Fibroblast of lung (primary cell): ENCODE measurements around the gene SMNDC1.

Experiments
- CTCF ChIP-seq, 2 donors: IDR thresholded peaks in 1 of 2; conservative IDR thresholded peaks in 1 of 2; 1 replicate in 1 of 2; 2 replicates in 1 of 2; pipeline ENCODE4 v1.5.1; 2011 to 2012; ENCODE audit warnings: low read length in 2 of 2, control low read depth in 1 of 2, inconsistent platforms in 1 of 2, low read depth in 1 of 2, mild to moderate bottlenecking in 1 of 2
- EZH2 ChIP-seq: IDR thresholded peaks from 2 replicates; pipeline ENCODE4 v1.5.1; 2012; ENCODE audit warnings: low read length, control low read depth, mild to moderate bottlenecking; ENCODE audit errors: missing control alignments

DNA sequence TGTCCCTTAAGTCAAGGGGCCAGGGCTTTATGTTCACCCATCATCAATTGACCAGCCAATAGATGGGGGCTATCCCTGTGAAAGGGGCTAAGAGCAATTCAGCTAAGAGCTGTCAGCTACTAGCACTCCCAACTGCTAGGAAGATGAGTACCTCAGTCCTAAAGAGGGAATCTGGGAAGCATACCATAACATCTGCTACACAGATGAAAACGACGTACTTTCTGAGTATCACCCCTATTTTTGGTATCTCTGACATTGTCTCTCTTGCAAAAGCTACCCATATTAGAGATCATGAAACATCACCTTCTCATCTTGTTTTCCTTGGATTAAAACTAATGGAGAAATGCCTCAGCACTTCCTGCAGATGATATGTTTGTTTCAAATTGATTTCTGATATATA lies 7.5 kb upstream of the SMNDC1 start:
- TF ChIP-seq CTCF (conservative IDR thresholded peaks at IDR 0.05 in 1 of 2, IDR thresholded peaks at IDR 0.05 in 1 of 2; ENCODE audit: low read depth in 1 of 2, low read length in 2 of 2) (no peak), EZH2 (no peak)
